PC-3 (cell line): ENCODE data around the gene KCNQ1OT1. TPM values are rescaled to one million over a fixed set of nuclear protein-coding genes. Genes with fewer than 3 reads are reported as not detected.

ENCODE experiments used
- ATAC-seq: fragments of 200-7000 bp; cut with Tn5 transposase; 2 replicates; pipeline ENCODE4 v1.9.1; 2020; ENCODE audit warnings: mild to moderate bottlenecking, moderate library complexity
- BruUV-seq: library from RNA; stranded (reverse); fragments of 400-500 nt; replicated peaks from 2 replicates; lab custom pipeline; 2021; lab: Mats Ljungman, UMichigan
- CTCF ChIA-PET: fragments of 300-600 bp; sonication (Branson Sonifier 250); formaldehyde crosslinking; loops from one replicate; lab custom pipeline; 2022; ENCODE audit warnings: antibody characterized with exemption; lab: Charles Lee
- POLR2A ChIA-PET: fragments of 300-600 bp; sonication (Branson Sonifier 250); formaldehyde crosslinking; loops from one replicate; lab custom pipeline; 2022; ENCODE audit warnings: antibody characterized with exemption; ENCODE audit not compliant: unreplicated experiment; lab: Charles Lee
- DNase-seq: peaks from one replicate; pipeline ENCODE4 v3.0.0-alpha.2; 2015
- H2AFZ ChIP-seq: fragments of 300-600 bp; sonication (generic); 2 replicates; pipeline ENCODE4 v1.6.0; 2016; ENCODE audit warnings: antibody characterized with exemption, low read length
- H3F3A ChIP-seq: fragments of 300-600 bp; sonication (generic); one replicate; pipeline ENCODE4 v1.6.0; 2017; ENCODE audit warnings: antibody characterized with exemption, low read length, control low read depth, mild to moderate bottlenecking; ENCODE audit not compliant: unreplicated experiment
- H3K27ac ChIP-seq: fragments of 300-600 bp; sonication (generic); 2 replicates; pipeline ENCODE4 v1.5.1; 2016; ENCODE audit warnings: mild to moderate bottlenecking, low read length
- H3K27me3 ChIP-seq: fragments of 300-600 bp; sonication (generic); 2 replicates; pipeline ENCODE4 v1.6.1; 2016; ENCODE audit warnings: low read length, mixed read lengths
- H3K36me3 ChIP-seq: fragments of 300-600 bp; sonication (generic); 2 replicates; pipeline ENCODE4 v1.6.1; 2016; ENCODE audit warnings: low read depth, mixed run types, low read length, mixed read lengths
- H3K4me1 ChIP-seq: fragments of 300-600 bp; sonication (generic); 2 replicates; pipeline ENCODE4 v1.5.1; 2016; ENCODE audit warnings: low read length; ENCODE audit not compliant: insufficient read depth
- H3K4me2 ChIP-seq: fragments of 300-600 bp; sonication (generic); 2 replicates; pipeline ENCODE4 v1.6.0; 2016; ENCODE audit warnings: low read length
- H3K4me3 ChIP-seq: fragments of 300-600 bp; sonication (generic); 2 replicates; pipeline ENCODE4 v1.5.1; 2016; ENCODE audit warnings: mild to moderate bottlenecking, low read length, mixed read lengths
- H3K79me2 ChIP-seq: fragments of 300-600 bp; sonication (generic); 2 replicates; pipeline ENCODE4 v1.6.1; 2017; ENCODE audit warnings: low read length, mixed read lengths
- H3K9ac ChIP-seq: fragments of 300-600 bp; sonication (generic); 2 replicates; pipeline ENCODE4 v1.6.0; 2016; ENCODE audit warnings: mild to moderate bottlenecking, low read length
- H3K9me2 ChIP-seq: fragments of 300-600 bp; sonication (generic); replicated peaks from 2 replicates; pipeline ENCODE4 v1.6.1; 2016; ENCODE audit warnings: mixed run types, low read length, mixed read lengths
- H3K9me3 ChIP-seq: fragments of 300-600 bp; sonication (generic); 2 replicates; pipeline ENCODE4 v1.6.1; 2016; ENCODE audit warnings: low read length, mixed read lengths
- H4K20me1 ChIP-seq: fragments of 300-600 bp; sonication (generic); 2 replicates; pipeline ENCODE4 v1.6.1; 2016; ENCODE audit warnings: low read length, mixed read lengths
- EZH2 ChIP-seq: fragments of 300-600 bp; sonication (generic); IDR thresholded peaks from one replicate; pipeline ENCODE4 v1.6.1; 2017; ENCODE audit warnings: antibody characterized with exemption, mild to moderate bottlenecking, low read length; ENCODE audit not compliant: unreplicated experiment
- EZH2phosphoT487 ChIP-seq: fragments of 300-600 bp; sonication (generic); IDR thresholded peaks from 2 replicates; pipeline ENCODE4 v1.6.1; 2018; ENCODE audit warnings: mild to moderate bottlenecking, antibody characterized with exemption, low read length, borderline replicate concordance
- intact Hi-C: fragments of 100-400 bp; cut with micrococcal nuclease; formaldehyde crosslinking; loops from 2 replicates; pipeline ENCODE4 v1.9.0; 2023
- total RNA-seq: library from RNA; depleted of rRNA; stranded (reverse); fragments of >200 nt; gene quantifications from 2 replicates; pipeline ENCODE4 v1.2.3, GENCODE V29; 2014
- TF ChIP-seq, protein P1 (sequence below): fragments of 300-600 bp; sonication (generic); conservative IDR thresholded peaks from 2 replicates; pipeline ENCODE4 v1.5.1; 2017; ENCODE audit warnings: antibody characterized with exemption, low read depth, mild to moderate bottlenecking, low read length

Gene KCNQ1OT1
- total RNA-seq, 1 experiment from 2014 or later: 1.5 TPM

- H3K79me2 ChIP-seq: peaks cover 87% of the 10 kb centered on the region
- H2AFZ ChIP-seq: no peak overlapping the region
- no peaks in the 10 kb centered on the region for H3F3A ChIP-seq
- CTCF ChIA-PET: no interaction called here
- H3K9me2 ChIP-seq: no peaks in the 10 kb centered on the region
- ATAC-seq: no peak
- no peak overlapping the region for H3K4me3 ChIP-seq
- TF ChIP-seq EZH2: no peak
- TF ChIP-seq, protein P1, sequence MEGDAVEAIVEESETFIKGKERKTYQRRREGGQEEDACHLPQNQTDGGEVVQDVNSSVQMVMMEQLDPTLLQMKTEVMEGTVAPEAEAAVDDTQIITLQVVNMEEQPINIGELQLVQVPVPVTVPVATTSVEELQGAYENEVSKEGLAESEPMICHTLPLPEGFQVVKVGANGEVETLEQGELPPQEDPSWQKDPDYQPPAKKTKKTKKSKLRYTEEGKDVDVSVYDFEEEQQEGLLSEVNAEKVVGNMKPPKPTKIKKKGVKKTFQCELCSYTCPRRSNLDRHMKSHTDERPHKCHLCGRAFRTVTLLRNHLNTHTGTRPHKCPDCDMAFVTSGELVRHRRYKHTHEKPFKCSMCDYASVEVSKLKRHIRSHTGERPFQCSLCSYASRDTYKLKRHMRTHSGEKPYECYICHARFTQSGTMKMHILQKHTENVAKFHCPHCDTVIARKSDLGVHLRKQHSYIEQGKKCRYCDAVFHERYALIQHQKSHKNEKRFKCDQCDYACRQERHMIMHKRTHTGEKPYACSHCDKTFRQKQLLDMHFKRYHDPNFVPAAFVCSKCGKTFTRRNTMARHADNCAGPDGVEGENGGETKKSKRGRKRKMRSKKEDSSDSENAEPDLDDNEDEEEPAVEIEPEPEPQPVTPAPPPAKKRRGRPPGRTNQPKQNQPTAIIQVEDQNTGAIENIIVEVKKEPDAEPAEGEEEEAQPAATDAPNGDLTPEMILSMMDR: no peak
- no peak for TF ChIP-seq EZH2phosphoT487
- POLR2A ChIA-PET: interaction anchor here (0.6 kb wide), 1 partner anchor 90 kb away, joined by 7 read pairs; no protein-coding TSS in a partner anchor
- intact Hi-C loops: no loop called here
- H3K27me3 ChIP-seq: no peaks in the 10 kb centered on the region
- no peak overlapping the region for H3K27ac ChIP-seq
- 0 out of 2 replicates have a peak, but pooled peaks cover 3% of the 10 kb centered on the region for H3K36me3 ChIP-seq
- H3K9ac ChIP-seq: no peak overlapping the region
- H3K9me3 ChIP-seq: no peaks in the 10 kb centered on the region
- peaks cover 26% of the 10 kb centered on the region; the same call in 1 of the 2 replicates for H4K20me1 ChIP-seq
- no peak for DNase-seq
- no TSS peak for BruUV-seq
- no peaks in the 10 kb centered on the region for H3K4me1 ChIP-seq
- no peak overlapping the region for H3K4me2 ChIP-seq
These were observed 13.2 kb downstream of the KCNQ1OT1 start for GRCh38 chr11:2686360-2687222.

DNA sequence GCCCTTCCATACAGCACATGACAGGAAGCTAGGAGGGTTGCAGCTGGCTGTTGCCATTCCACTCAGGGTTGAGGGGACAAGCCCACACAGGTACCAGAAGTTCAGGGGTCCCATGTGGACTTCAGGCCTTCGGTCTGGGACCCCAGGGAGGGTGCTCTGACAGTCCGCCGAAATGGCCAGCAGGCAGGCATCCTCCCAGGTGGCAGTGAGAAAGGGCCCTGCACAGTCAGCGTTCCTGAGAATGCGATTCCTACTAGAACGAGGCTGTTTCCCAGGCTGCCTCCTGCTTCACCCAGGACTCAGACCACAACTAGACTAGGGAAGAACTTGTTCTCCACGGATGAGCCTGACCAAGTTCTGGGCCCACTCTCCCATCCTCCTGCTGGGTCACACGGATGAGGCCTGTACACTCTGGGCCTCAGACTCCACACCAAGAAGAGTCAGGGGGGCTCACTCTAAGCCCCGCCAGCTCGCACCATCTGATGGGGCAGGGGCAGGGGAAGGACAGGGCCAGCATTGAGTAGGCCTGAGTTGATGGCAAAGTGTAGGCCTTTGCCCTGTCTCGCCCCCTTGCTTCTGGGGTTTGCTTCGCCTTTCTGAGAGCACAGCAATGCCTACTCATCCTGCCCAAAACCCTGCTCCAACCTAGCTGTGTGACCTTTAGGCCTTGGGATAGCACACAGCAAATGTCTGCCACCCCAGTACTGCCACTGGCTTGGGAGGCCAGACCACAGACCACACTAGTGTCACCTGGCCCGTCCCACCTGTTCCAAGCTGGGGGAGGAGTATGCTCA lies 14.0 kb downstream of the KCNQ1OT1 start:
- ChIA-PET CTCF (no interaction called here), POLR2A (no interaction called here)
- no peak overlapping the region for H3K4me2 ChIP-seq
- H3K27me3 ChIP-seq: no peaks in the 10 kb centered on the region
- H3F3A ChIP-seq: no peaks in the 10 kb centered on the region
- no peaks in the 10 kb centered on the region for H3K4me1 ChIP-seq
- no peak for DNase-seq
- H3K9me3 ChIP-seq: no peaks in the 10 kb centered on the region
- no peak overlapping the region for H3K4me3 ChIP-seq
- no peak for ATAC-seq
- H2AFZ ChIP-seq: no peak overlapping the region
- no peak overlapping the region for H3K9ac ChIP-seq
- intact Hi-C loops: no loop called here
- TF ChIP-seq EZH2: no peak
- TF ChIP-seq EZH2phosphoT487: no peak
- TF ChIP-seq, protein P1: no peak
- H3K9me2 ChIP-seq: no peaks in the 10 kb centered on the region
- H3K36me3 ChIP-seq: 0 out of 2 replicates have a peak, but pooled peaks cover 3% of the 10 kb centered on the region
- H3K79me2 ChIP-seq: peaks cover 85% of the 10 kb centered on the region
- no peak overlapping the region for H3K27ac ChIP-seq
- peaks cover 26% of the 10 kb centered on the region; the same call in 1 of the 2 replicates for H4K20me1 ChIP-seq
- no TSS peak for BruUV-seq
